HepG2 (cell line): ENCODE results near the gene MEF2D. TPM values are rescaled to one million over a fixed set of nuclear protein-coding genes. Genes with fewer than 3 reads are reported as not detected.

Experiments used
- NCOR1 ChIP-seq: fragments of 200-600 bp; sonication (generic); IDR thresholded peaks from 2 replicates; pipeline ENCODE4 v1.7.0; 2017; ENCODE audit warnings: antibody characterized with exemption, low read length, borderline replicate concordance
- NR2C2 ChIP-seq: sonication (generic); formaldehyde crosslinking; IDR thresholded peaks from 2 replicates; pipeline ENCODE4 v1.4.0; 2020; ENCODE audit warnings: missing genetic modification reagents, mild to moderate bottlenecking, moderate library complexity, borderline replicate concordance
- SALL1 ChIP-seq: sonication (generic); formaldehyde crosslinking; IDR thresholded peaks from 2 replicates; pipeline ENCODE4 v1.8.0; 2022; ENCODE audit warnings: mild to moderate bottlenecking, missing genetic modification reagents
- SKI ChIP-seq: fragments of 450-650 bp; IDR thresholded peaks from one replicate; pipeline ENCODE4 v1.6.1; 2018; ENCODE audit warnings: mild to moderate bottlenecking; ENCODE audit not compliant: partially characterized antibody
- TBX2 ChIP-seq: sonication (generic); formaldehyde crosslinking; IDR thresholded peaks from 2 replicates; pipeline ENCODE4 v1.5.0; 2020; ENCODE audit warnings: missing genetic modification reagents, mild to moderate bottlenecking, borderline replicate concordance
- TBX3 ChIP-seq: fragments of 450-650 bp; IDR thresholded peaks from 2 replicates; pipeline ENCODE4 v1.6.1; 2017; ENCODE audit warnings: antibody characterized with exemption, mild to moderate bottlenecking, inconsistent platforms, borderline replicate concordance
- polyA plus RNA-seq, 8 experiments: library from polyadenylated mRNA; depleted of rRNA in 3 of 8; stranded (reverse) in 7 of 8; unstranded in 1 of 8; fragments of >200 nt; fragmentation: Illumina TruSeq in 4 of 8; extraction: Trizol in 4 of 8; gene quantifications; 2 replicates each; pipeline versions ENCODE4 v1.2.1 to v1.2.3, GENCODE V29; 2011 to 2016; ENCODE audit warnings: low read depth in 4 of 8, missing spikeins in 1 of 8, mixed read lengths in 1 of 8; ENCODE audit not compliant: insufficient read depth in 1 of 8
- total RNA-seq, 5 experiments: library from RNA; depleted of rRNA; stranded (reverse); fragments of >200 nt; fragmentation: Illumina TruSeq; extraction: Trizol; gene quantifications; 2 replicates each; pipeline ENCODE4 v1.2.3, GENCODE V29; 2016; ENCODE audit warnings: low read depth in 1 of 5
- TF ChIP-seq, protein P1 (sequence below): sonication (generic); formaldehyde crosslinking; IDR thresholded peaks from 2 replicates; pipeline ENCODE4 v1.4.0; 2020; ENCODE audit warnings: mild to moderate bottlenecking, missing genetic modification reagents, borderline replicate concordance
- TF ChIP-seq, protein P2 (sequence below): sonication (generic); formaldehyde crosslinking; IDR thresholded peaks from 2 replicates; pipeline ENCODE4 v1.4.0; 2020; ENCODE audit warnings: mild to moderate bottlenecking, low read depth, missing genetic modification reagents
- TF ChIP-seq, protein P3 (sequence below): sonication (generic); formaldehyde crosslinking; IDR thresholded peaks from 2 replicates; pipeline ENCODE4 v1.5.1; 2020; ENCODE audit warnings: mild to moderate bottlenecking, missing genetic modification reagents, moderate library complexity

MEF2D gene
- total and polyA plus RNA-seq, 2 of the 13 experiments (the other 11 are each of a cell fraction or from before 2014, with no cell fraction given), result 1.6 to 3.9 TPM

DNA sequence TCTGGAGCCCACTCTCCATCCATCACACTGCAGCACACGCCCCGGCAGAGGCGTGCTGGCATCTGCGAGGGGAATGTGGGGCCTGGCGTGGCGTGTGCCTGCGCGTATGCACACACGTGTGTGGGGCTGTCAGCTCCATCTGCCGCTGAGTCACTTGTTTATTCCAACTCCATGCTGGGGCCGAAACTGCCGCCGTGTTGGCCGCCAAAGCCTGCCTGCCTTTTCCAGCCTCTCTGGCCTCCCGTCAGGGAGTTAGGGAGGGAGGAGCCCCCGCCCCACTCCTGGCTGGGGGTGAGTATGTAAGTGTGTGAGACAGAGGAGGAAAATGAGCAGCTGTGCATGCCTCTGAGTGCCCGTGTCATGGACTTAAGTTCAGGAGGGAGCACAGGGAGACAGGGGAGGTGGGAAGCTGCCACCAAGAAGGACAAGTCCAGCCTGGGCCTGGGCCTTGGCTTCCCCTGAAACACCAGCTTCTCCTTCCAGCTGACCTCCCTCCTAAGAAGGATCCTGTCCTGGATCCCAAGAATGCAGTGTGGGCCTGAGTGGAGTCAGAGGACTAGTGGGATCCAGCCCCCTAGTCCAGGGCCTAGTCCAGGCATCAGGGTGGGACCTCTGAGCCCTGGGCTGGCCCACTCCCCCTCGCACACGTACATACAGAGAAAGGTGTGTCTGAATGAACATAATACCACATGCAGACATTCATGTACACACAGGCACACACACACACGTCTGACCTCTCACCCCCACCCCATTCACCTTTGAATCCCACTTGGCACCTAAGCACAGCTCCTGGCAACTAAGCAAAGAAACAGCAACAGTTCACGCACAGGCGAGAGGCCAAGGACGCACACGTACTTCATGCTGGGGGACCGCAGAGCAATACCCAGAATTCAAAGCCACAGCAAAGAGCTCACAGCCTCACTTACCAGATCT, 24.7 kb downstream of the MEF2D start (continued):
- TF ChIP-seq, protein P1, sequence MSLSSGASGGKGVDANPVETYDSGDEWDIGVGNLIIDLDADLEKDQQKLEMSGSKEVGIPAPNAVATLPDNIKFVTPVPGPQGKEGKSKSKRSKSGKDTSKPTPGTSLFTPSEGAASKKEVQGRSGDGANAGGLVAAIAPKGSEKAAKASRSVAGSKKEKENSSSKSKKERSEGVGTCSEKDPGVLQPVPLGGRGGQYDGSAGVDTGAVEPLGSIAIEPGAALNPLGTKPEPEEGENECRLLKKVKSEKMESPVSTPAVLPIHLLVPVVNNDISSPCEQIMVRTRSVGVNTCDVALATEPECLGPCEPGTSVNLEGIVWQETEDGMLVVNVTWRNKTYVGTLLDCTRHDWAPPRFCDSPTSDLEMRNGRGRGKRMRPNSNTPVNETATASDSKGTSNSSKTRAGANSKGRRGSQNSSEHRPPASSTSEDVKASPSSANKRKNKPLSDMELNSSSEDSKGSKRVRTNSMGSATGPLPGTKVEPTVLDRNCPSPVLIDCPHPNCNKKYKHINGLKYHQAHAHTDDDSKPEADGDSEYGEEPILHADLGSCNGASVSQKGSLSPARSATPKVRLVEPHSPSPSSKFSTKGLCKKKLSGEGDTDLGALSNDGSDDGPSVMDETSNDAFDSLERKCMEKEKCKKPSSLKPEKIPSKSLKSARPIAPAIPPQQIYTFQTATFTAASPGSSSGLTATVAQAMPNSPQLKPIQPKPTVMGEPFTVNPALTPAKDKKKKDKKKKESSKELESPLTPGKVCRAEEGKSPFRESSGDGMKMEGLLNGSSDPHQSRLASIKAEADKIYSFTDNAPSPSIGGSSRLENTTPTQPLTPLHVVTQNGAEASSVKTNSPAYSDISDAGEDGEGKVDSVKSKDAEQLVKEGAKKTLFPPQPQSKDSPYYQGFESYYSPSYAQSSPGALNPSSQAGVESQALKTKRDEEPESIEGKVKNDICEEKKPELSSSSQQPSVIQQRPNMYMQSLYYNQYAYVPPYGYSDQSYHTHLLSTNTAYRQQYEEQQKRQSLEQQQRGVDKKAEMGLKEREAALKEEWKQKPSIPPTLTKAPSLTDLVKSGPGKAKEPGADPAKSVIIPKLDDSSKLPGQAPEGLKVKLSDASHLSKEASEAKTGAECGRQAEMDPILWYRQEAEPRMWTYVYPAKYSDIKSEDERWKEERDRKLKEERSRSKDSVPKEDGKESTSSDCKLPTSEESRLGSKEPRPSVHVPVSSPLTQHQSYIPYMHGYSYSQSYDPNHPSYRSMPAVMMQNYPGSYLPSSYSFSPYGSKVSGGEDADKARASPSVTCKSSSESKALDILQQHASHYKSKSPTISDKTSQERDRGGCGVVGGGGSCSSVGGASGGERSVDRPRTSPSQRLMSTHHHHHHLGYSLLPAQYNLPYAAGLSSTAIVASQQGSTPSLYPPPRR (CRISPR knock-in tag), result peak; percentile 33; the same call in 1 of the 2 replicates
- TF ChIP-seq, protein P2, sequence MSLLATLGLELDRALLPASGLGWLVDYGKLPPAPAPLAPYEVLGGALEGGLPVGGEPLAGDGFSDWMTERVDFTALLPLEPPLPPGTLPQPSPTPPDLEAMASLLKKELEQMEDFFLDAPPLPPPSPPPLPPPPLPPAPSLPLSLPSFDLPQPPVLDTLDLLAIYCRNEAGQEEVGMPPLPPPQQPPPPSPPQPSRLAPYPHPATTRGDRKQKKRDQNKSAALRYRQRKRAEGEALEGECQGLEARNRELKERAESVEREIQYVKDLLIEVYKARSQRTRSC (CRISPR knock-in tag), result no peak
- TF ChIP-seq TBX3, result peak; percentile 86
- TF ChIP-seq SALL1 (CRISPR knock-in tag), result peak; percentile 48; the same call in 1 of the 2 replicates
- TF ChIP-seq, protein P3, sequence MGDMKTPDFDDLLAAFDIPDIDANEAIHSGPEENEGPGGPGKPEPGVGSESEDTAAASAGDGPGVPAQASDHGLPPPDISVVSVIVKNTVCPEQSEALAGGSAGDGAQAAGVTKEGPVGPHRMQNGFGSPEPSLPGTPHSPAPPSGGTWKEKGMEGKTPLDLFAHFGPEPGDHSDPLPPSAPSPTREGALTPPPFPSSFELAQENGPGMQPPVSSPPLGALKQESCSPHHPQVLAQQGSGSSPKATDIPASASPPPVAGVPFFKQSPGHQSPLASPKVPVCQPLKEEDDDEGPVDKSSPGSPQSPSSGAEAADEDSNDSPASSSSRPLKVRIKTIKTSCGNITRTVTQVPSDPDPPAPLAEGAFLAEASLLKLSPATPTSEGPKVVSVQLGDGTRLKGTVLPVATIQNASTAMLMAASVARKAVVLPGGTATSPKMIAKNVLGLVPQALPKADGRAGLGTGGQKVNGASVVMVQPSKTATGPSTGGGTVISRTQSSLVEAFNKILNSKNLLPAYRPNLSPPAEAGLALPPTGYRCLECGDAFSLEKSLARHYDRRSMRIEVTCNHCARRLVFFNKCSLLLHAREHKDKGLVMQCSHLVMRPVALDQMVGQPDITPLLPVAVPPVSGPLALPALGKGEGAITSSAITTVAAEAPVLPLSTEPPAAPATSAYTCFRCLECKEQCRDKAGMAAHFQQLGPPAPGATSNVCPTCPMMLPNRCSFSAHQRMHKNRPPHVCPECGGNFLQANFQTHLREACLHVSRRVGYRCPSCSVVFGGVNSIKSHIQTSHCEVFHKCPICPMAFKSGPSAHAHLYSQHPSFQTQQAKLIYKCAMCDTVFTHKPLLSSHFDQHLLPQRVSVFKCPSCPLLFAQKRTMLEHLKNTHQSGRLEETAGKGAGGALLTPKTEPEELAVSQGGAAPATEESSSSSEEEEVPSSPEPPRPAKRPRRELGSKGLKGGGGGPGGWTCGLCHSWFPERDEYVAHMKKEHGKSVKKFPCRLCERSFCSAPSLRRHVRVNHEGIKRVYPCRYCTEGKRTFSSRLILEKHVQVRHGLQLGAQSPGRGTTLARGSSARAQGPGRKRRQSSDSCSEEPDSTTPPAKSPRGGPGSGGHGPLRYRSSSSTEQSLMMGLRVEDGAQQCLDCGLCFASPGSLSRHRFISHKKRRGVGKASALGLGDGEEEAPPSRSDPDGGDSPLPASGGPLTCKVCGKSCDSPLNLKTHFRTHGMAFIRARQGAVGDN (CRISPR knock-in tag), result peak; percentile 38; the same call in 1 of the 2 replicates
- peak; percentile 34; the same call in 1 of the 2 replicates for TF ChIP-seq NR2C2 (CRISPR knock-in tag)
- peak; percentile 47; the same call in 1 of the 2 replicates for TF ChIP-seq TBX2 (CRISPR knock-in tag)
- peak; percentile 36 for TF ChIP-seq SKI
- peak; percentile 38; the same call in 1 of the 2 replicates for TF ChIP-seq NCOR1
- TF ChIP-seq, all 625 proteins: peak for 17
